Sigmoid colon (tissue), 4 donors: ENCODE data around the gene RAB36.

Experiments
- EP300 ChIP-seq, 4 donors: sonication (generic); formaldehyde crosslinking; IDR thresholded peaks; one replicate each; pipeline ENCODE4 v1.6.1; 2017; ENCODE audit warnings: antibody characterized with exemption in 4 of 4
- POLR2A ChIP-seq, 2 donors: fragments of 450-650 bp; IDR thresholded peaks; one replicate each; pipeline ENCODE4 v1.6.1; 2016; ENCODE audit warnings: antibody characterized with exemption in 2 of 2, mild to moderate bottlenecking in 2 of 2, moderate library complexity in 2 of 2
- TF ChIP-seq, protein P1 (sequence below), 4 experiments: fragments of 450-650 bp in 3 of 4; fragments of 200-600 bp in 1 of 4; IDR thresholded peaks; one replicate each; pipeline ENCODE4 v1.5.1; 2016 to 2019; ENCODE audit warnings: antibody characterized with exemption in 4 of 4, mild to moderate bottlenecking in 3 of 4, moderate library complexity in 2 of 4

DNA sequence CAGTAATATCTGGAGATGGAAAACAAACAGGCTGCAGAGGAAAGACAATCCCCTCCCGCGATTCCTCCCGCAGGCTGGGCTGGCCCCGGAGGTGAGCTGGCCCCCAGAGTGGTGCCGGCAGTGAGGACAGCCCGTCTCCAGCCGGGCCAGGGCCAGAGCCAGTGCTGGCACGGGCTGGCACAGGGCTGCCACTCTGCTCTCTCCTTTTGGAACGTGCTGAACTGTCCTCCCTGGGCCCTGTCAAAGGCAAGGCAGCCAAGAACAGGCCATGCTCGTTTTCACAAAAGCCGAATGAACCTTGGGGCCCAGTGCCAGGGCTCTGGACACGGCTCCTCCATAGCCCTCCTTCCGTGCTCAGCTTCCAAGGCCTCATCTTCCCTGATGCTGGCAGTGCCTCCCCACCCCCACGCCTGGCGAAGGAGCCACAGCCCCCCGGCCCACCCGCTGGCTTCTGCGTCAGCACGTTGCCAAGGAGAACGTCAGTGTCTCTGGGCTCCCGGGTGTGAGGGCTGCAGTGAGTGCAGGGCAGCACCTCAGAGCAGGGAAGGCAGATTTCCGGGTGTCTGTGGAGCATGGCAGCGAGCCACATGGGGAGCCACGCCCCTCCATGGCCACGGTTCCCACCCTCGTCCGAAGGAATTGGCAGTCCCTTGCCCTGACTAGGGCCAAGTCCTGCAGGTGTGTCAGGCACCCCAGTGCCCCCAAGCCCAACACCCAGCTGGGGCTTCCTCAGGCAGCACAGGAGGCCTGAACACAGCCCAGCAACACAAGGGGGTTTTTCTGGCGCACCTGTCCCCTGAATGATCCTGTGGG lies 46.4 kb upstream of the RAB36 start:
- TF ChIP-seq POLR2A (IDR thresholded peaks at IDR 0.05) (no peak), EP300 (IDR thresholded peaks at IDR 0.05) (no peak)
- TF ChIP-seq, protein P1, sequence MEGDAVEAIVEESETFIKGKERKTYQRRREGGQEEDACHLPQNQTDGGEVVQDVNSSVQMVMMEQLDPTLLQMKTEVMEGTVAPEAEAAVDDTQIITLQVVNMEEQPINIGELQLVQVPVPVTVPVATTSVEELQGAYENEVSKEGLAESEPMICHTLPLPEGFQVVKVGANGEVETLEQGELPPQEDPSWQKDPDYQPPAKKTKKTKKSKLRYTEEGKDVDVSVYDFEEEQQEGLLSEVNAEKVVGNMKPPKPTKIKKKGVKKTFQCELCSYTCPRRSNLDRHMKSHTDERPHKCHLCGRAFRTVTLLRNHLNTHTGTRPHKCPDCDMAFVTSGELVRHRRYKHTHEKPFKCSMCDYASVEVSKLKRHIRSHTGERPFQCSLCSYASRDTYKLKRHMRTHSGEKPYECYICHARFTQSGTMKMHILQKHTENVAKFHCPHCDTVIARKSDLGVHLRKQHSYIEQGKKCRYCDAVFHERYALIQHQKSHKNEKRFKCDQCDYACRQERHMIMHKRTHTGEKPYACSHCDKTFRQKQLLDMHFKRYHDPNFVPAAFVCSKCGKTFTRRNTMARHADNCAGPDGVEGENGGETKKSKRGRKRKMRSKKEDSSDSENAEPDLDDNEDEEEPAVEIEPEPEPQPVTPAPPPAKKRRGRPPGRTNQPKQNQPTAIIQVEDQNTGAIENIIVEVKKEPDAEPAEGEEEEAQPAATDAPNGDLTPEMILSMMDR (IDR thresholded peaks at IDR 0.05) = no peak
